Fibroblast of peridontal ligament (primary cell): Measurements from ENCODE around the gene DDIT3.

Source experiments
- DNase-seq: peaks from one replicate; pipeline ENCODE4 v3.0.0-alpha.2; 2010; ENCODE audit errors: extremely low read depth

DDIT3 gene

DNA sequence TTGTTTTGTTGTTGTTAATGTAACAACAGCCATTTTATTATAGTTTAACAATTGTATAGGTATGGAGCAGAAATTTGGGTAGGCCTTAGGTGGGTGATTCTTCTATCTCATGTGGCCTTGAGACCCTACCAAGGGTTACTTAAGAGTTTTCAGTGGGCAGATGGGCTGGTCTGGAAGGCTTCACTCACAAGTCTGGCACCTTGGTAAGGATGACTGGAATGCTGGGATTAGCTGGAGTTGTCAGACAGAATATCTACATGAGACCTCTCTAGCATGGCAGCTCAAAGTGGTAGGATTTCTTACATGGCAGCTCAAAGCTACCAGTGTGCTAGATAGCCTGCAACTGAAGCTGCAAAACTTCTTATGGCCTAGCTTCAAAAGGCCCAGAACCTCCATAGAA lies 34.6 kb downstream of the DDIT3 start:
- DNase-seq: no peak

DNA sequence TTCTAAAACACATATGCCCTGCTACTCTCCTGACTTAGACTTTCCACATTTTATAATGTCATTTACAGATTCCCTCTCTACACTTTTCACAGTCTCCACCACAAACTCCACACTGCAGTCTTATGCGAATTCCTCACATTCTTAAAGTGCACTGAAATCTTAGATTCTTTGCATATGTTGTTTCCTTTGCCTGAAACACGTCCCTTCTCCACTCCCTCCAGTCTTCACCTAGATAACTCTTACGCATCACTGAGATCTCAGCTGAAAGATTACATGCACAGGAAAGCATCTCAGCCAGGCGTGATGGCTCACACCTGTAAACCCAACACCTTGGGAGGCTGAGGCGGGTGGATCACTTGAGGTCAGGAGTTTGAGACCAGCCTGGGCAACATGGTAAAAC lies 36.8 kb downstream of the DDIT3 start:
- DNase-seq: peak; percentile 62

DNA sequence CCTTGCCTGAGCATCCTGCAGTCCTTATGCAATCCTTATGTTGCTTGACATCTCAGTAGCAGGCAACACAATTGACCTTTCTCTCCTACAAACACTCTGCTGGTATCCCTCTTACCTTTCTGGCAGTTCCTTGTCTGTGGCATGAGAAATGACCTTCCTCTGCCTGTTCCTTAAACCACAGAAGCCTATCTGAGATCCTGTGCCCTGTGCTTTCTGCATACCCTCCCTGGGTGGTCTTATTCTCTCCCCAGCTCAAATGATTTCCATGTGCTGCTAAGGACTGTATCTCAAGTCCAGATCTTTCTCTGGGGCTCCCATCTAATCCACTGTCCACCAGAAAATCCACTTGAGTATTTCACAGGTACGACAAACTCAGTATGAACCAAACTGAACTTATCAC lies 38.6 kb downstream of the DDIT3 start:
- no peak for DNase-seq

GRCh38 chr12:57479376-57480115 lies 40.8 kb downstream of the DDIT3 start, which contains the start of gene ARHGAP9:
TSS of gene ARHGAP9 (minus strand) at chr12:57479866. CDS start at chr12:57479406, 460 bp downstream.
- DNase-seq: no peak

GRCh38 chr12:57479043-57479375 lies 41.3 kb downstream of the DDIT3 start:
- no peak for DNase-seq

GRCh38 chr12:57477710-57478681 lies 42.3 kb downstream of the DDIT3 start:
- no peak for DNase-seq

- DNase-seq: no peak
Observed at GRCh38 chr12:57476993-57477709, 43.2 kb downstream of the DDIT3 start.

DNA sequence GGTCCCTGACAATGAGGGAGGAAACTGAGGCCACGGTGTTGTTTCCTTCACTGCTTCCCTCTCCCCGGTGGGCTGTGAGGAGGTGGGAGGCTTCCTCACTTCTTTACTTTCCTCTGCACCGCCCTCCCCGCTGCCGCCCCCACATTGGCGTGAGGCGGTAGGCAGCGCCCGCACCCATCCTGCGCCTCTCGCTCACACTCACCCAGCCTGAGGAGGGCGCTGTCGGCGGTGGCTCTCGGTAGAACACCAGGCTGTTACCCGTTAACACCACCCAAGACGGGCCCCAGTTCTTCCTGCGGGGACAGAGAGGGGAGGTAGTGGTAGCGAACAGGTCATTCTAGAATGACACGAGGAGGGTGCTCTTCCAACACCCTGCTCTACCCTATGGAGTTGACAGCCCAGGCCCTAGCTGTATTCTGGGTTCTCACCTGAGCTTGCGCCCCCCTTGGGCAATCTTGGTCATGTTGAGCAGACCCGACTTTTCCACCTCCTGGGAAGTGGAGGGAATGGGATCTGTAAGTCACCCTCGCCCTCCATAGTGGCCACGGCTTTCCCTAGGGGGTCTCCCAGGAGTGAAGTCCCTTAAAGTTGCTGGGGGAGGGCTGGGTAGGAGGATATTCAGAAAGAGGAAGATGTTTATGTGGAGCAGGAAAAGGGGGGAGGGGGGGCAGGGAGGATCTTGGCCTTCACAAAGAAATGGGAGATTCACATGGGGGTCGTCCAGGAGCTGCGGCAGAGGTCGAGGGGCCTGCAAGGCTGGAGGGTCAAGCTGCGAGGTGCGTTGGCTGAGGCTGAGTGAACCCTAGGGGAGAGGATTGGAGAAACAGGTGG lies 43.9 kb downstream of the DDIT3 start:
- no peak for DNase-seq

- DNase-seq: no peak
Observed at GRCh38 chr12:57475271-57476161, 44.8 kb downstream of the DDIT3 start.

DNA sequence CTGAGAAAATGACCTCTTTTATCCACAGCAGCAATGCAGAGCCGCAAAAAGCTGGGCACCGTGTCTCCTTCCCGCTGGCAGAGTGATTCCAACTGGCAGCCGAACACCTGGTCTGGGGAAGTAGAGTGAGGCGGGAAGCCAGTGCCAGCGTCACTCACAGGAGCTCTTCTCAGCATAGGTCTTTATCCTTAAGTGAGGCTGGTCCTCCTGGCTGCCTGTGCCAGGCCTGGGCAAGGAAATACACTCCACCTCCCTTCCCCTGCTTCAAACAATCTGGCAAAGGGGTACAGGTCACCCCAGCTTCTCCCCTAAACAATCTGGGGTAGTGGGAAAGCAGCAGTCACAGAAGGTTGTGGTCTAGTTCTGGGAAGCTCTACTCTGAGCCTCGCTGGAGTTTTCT lies 45.5 kb downstream of the DDIT3 start:
- no peak for DNase-seq

- DNase-seq: no peak
Observed at GRCh38 chr12:57474430-57474829, 45.9 kb downstream of the DDIT3 start.

GRCh38 chr12:57473886-57474285 lies 46.4 kb downstream of the DDIT3 start:
- DNase-seq: no peak

GRCh38 chr12:57473392-57473791 lies 46.9 kb downstream of the DDIT3 start:
- no peak for DNase-seq

DNA sequence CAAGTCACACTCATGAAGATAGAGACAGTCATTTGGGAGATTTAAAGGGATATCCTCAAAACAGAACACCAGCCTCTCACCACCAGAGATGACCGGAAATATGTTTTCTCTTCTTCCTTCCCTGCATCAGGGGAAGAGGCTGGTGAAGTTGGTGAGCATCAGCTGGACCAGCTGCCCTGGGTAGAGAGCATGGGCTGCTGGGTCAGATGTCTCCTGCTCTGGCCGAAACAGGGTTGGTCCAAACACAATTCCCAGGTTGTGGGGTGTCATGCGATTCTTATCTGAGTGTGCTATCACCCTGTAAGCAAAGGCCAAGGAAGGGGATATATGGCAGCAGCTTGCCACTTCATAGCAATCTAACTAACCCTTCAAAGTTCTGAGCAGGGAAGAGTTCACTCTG lies 47.9 kb downstream of the DDIT3 start:
- DNase-seq: no peak

GRCh38 chr12:57471661-57472060 lies 48.7 kb downstream of the DDIT3 start:
- no peak for DNase-seq

DNA sequence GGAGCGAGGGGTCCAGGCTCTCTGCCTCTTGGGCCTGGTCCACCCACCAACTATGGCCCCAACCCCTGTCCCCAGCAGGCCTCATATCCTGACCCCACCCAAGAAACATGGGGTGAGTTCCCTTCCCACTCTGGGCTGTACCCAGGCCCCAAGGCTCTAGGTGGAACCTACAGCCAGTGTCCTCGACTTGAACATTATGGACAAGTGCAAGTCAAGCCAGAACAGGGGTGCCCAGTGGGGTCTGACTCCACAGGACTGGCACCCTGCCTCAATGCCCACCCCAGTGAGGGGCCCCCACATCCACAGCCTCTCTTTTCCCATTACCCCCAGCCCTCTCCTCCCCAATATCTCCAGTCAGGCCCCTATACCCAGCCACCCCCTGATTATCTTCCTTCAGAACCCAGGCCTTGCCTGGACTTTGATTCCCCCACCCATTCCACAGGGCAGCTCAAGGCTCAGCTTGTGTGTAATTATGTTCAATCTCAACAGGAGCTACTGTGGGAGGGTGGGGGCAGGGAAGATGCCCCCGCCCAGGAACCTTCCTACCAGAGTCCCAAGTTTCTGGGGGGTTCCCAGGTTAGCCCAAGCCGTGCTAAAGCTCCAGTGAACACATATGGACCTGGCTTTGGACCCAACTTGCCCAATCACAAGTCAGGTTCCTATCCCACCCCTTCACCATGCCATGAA lies 49.2 kb downstream of the DDIT3 start:
- no peak for DNase-seq

DNA sequence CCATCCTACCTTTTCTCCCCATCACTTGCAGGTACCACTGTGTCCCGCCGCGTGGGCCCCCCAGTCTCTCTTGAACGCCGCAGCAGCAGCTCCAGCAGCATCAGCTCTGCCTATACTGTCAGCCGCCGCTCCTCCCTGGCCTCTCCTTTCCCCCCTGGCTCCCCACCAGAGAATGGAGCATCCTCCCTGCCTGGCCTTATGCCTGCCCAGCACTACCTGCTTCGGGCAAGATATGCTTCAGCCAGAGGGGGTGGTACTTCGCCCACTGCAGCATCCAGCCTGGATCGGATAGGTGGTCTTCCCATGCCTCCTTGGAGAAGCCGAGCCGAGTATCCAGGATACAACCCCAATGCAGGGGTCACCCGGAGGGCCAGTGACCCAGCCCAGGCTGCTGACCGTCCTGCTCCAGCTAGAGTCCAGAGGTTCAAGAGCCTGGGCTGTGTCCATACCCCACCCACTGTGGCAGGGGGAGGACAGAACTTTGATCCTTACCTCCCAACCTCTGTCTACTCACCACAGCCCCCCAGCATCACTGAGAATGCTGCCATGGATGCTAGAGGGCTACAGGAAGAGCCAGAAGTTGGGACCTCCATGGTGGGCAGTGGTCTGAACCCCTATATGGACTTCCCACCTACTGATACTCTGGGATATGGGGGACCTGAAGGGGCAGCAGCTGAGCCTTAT lies 49.9 kb downstream of the DDIT3 start:
- no peak for DNase-seq

GRCh38 chr12:57469296-57470164 lies 50.8 kb downstream of the DDIT3 start:
- DNase-seq: no peak
